Neural crest cell (in vitro differentiated cells): ENCODE measurements around the gene RNPEPL1. TPM values are rescaled to one million over a fixed set of nuclear protein-coding genes. Genes with fewer than 3 reads are reported as not detected.

Experiments
- DNase-seq: peaks from one replicate; pipeline ENCODE4 v3.0.0; 2021; ENCODE audit warnings: low read depth, mixed read lengths, low spot score
- H3K27ac Mint-ChIP-seq: one replicate; pipeline ENCODE4 v1.8.0; 2021; ENCODE audit warnings: mild to moderate bottlenecking, mixed read lengths; ENCODE audit not compliant: unreplicated experiment
- H3K27me3 Mint-ChIP-seq: 2 replicates; pipeline ENCODE4 v1.8.0; 2021; ENCODE audit warnings: low read depth, mild to moderate bottlenecking, mixed read lengths
- H3K36me3 Mint-ChIP-seq: 2 replicates; pipeline ENCODE4 v1.8.0; 2021; ENCODE audit warnings: low read depth, mild to moderate bottlenecking, mixed read lengths
- H3K4me1 Mint-ChIP-seq: 2 replicates; pipeline ENCODE4 v1.8.0; 2021; ENCODE audit warnings: mixed read lengths
- H3K4me3 Mint-ChIP-seq: one replicate; pipeline ENCODE4 v1.8.0; 2021; ENCODE audit warnings: mild to moderate bottlenecking, mixed read lengths
- H3K9me3 Mint-ChIP-seq: 2 replicates; pipeline ENCODE4 v1.8.0; 2021; ENCODE audit warnings: mixed read lengths
- CTCF ChIP-seq: fragments of 200-600 bp; sonication (generic); conservative IDR thresholded peaks from 2 replicates; pipeline ENCODE4 v1.5.0; 2021; ENCODE audit warnings: antibody characterized with exemption, mild to moderate bottlenecking
- total RNA-seq: library from RNA; stranded (reverse); gene quantifications from 2 replicates; pipeline ENCODE4 v1.2.1, GENCODE V29; 2021

The RNPEPL1 gene
- total RNA-seq, 1 donor from 2014 or later = 36.1 TPM

- H3K9me3 Mint-ChIP-seq = peaks cover 7% of the 10 kb centered on the region
- no peak overlapping the region for H3K4me3 Mint-ChIP-seq
- peaks cover 14% of the 10 kb centered on the region for H3K36me3 Mint-ChIP-seq
- DNase-seq = no peak
- TF ChIP-seq CTCF = no peak
- no peaks in the 10 kb centered on the region for H3K27me3 Mint-ChIP-seq
- no peak overlapping the region for H3K27ac Mint-ChIP-seq
- no peaks in the 10 kb centered on the region for H3K4me1 Mint-ChIP-seq
These were observed 50.5 kb downstream of the RNPEPL1 start for GRCh38 chr2:240618776-240619175.

- Mint-ChIP-seq H3K4me3 (no peak overlapping the region), H3K27ac (peak overlapping the region; percentile 35), H3K36me3 (peaks cover 14% of the 10 kb centered on the region), H3K27me3 (no peaks in the 10 kb centered on the region), H3K4me1 (no peaks in the 10 kb centered on the region), H3K9me3 (peaks cover 7% of the 10 kb centered on the region)
- DNase-seq = no peak
- no peak for TF ChIP-seq CTCF
These were observed 51.3 kb downstream of the RNPEPL1 start for GRCh38 chr2:240619506-240620148.

- Mint-ChIP-seq H3K9me3 (peaks cover 7% of the 10 kb centered on the region), H3K27me3 (no peaks in the 10 kb centered on the region), H3K36me3 (peaks cover 14% of the 10 kb centered on the region), H3K27ac (no peak overlapping the region), H3K4me3 (no peak overlapping the region), H3K4me1 (no peaks in the 10 kb centered on the region)
- DNase-seq = no peak
- no peak for TF ChIP-seq CTCF
These were observed 52.0 kb downstream of the RNPEPL1 start for GRCh38 chr2:240620149-240620731.

DNA sequence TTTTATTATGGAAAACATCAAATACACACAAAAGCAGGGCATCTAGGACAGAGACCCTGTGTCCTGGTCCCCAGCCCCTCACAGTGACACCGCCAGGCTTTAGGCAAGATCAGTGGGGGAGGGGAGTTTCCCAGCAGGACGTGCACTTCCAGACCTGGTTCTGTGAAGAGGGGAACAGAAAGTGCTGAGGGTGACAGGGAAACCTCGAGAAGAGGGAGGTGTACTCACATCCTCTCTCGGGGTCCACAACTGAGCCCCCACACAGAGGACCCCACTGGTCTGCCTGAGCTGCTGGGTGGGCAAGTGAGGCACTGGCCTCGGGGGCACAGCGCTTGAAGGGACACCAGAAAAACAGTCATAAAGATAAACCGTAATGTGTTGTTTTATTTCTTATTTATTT lies 52.6 kb downstream of the RNPEPL1 start:
- Mint-ChIP-seq H3K27ac (no peak overlapping the region), H3K9me3 (peaks cover 7% of the 10 kb centered on the region), H3K4me3 (no peak overlapping the region), H3K36me3 (peaks cover 14% of the 10 kb centered on the region), H3K27me3 (no peaks in the 10 kb centered on the region), H3K4me1 (no peaks in the 10 kb centered on the region)
- no peak for TF ChIP-seq CTCF
- no peak for DNase-seq

GRCh38 chr2:240622060-240622411 lies 53.8 kb downstream of the RNPEPL1 start:
- H3K9me3 Mint-ChIP-seq = peaks cover 7% of the 10 kb centered on the region
- H3K4me3 Mint-ChIP-seq = no peak overlapping the region
- no peak overlapping the region for H3K27ac Mint-ChIP-seq
- no peak for DNase-seq
- no peaks in the 10 kb centered on the region for H3K27me3 Mint-ChIP-seq
- H3K36me3 Mint-ChIP-seq = peaks cover 12% of the 10 kb centered on the region
- no peaks in the 10 kb centered on the region for H3K4me1 Mint-ChIP-seq
- TF ChIP-seq CTCF = no peak
